ENCODE data around the gene SLC18A3.

Gene SLC18A3

GRCh38 chr10:49629431-49629881, 19.3 kb downstream of the SLC18A3 start:
- DNase-seq = no peak

DNA sequence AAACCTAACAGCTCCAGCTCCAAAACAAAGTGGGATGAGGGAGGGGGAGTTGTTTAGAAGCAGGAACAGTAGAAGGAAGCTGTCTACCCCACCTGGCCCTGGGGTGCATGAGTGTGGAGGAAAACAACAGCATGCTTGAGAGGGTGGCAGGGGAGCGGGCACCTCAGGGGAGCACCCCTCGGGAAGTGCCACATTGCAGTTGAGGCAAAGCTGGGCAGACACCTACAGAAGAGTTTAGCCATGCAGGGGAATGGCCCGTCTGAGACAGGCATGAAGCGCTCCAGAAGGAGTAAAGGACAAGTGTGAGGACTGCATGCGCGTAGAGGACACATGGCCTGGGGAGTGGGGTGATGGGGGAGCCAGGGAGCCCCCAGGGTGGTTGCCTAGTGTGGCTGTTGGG, 21.9 kb downstream of the SLC18A3 start:
- no peak for DNase-seq

GRCh38 chr10:49632406-49633317, 22.6 kb downstream of the SLC18A3 start:
- DNase-seq = no peak

DNA sequence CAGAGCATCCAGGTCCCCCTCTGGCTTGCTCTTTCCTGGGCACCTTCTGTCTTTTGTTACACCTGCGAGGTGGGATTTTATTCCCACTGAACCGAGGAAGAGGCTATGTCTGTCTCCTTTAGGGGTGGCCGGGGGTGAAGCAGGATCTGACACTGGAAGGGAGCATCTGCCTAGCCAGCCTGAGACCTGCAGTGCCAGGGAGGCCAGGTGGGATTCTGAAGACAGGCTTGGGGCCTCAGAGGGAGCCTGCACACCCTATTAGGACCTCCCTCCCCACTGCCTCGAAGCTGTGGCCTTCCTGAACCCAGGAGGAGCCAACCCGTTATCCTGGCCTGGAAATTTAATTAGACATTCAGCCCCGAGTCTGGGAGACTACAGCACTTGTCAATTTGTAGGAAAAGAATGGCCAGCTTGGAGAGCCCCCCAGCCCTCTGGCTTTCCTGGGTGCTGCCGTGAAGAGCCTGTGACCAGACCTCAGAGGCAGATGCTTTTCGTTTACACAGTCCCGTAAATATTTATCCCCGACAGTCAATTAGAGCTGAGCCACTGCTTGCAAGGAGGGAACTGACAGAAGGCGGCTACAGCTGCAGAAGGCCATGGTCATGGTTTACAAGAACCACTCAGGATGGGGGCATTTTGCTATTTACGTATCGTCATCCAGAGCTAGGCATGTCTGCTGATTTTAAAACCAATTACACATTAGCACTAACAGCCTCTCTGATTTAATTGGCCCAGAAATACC, 23.4 kb downstream of the SLC18A3 start:
- DNase-seq = no peak

DNA sequence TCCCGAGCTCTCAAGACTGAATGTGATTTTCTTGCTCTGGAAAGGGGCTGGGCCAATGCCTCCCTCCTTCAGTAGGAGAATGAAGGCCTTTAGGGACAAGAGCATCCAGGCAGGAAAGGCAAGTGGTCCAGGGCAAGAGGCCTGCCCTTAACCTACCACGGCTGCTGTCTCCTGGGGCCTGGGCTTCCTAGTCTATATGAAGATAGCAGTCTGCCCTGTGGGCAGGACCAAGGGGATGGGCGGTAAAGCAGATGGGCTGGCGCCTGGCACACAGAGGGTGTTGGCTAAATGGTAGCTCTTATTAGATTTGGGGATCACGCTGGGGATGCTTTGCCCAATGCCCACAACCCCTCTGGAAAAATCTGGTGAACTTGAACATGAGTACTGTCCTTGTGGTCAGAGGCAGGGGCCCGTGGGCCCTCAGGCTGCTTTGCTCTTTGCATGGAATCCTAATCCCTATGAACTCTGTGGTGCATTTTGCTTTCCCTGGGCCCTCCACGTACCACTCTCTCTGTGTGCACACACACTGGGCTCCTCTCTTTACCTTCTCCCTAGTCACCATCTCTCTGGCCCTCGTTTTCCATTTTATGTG, 24.1 kb downstream of the SLC18A3 start:
- DNase-seq = no peak

DNA sequence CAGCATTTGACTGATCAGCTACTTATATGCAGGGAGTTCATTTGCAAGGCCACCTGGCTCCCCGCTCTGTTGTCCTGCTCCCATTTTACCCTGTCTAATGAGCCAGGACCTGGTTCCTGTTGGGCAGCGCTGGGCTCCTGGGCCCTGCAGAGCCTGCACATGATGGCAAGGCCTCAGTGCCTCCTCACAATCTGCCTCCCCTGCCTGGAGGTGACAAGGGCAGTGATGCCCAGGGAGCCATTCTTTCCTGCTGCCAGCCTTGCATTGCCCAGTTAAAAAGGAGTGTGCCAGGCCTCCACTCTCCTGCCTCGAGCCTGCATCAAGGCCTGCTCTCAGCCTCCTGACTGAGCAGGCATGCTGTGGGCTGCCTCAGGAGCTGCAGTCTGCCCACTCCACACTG, 32.2 kb downstream of the SLC18A3 start:
- DNase-seq = no peak

- no peak for DNase-seq
These were observed 33.3 kb downstream of the SLC18A3 start for GRCh38 chr10:49643241-49644034.

DNA sequence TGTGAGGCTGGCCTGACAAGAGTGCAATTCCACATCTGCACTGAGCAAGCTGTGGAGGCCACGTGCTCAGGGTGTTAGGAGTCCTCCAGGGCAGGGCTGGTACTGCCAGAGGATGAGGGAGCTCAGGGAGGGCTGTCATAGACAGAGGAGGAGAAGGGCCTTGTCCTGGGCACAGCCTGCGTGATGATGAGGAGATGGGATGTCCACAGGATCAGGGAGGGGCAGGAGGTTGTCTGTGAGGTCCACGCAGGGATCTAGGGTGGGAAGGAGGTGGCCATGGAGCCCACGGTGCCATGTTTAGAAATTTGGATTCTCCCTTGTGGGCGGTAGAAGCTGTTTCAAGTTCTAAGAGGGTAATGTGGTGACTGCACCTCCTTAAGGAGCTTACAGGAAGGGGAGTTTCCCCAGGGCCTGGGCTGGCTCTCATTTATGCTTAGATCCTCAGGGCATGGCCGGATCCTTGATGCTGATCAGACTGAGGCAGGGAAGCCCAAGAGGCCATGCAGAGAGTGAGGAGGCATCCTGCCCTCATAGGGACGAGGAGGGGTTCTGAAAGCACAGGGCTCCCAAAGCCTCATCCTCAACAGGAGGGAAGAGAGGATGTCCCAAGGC, 34.0 kb downstream of the SLC18A3 start:
- DNase-seq = no peak

DNA sequence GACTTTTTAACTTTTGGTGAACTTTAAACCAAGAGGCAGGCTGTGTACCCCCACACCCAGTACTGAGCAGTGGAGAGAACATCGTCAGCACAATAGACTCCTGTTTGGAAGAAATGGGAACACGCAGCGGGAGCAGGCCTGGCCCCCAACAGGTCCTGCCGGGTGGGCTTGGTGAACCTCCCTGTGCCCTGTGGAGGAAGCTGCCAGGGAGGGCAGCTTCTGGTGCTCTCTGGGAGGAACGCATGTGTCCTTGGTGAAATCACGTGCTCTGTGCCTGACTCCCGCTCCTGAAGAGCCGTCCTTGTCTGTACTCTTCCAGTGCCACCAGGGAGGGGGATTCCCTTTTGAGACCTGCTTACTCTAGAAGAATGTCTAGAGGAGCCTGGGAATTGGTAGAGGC, 35.3 kb downstream of the SLC18A3 start:
- no peak for DNase-seq

DNA sequence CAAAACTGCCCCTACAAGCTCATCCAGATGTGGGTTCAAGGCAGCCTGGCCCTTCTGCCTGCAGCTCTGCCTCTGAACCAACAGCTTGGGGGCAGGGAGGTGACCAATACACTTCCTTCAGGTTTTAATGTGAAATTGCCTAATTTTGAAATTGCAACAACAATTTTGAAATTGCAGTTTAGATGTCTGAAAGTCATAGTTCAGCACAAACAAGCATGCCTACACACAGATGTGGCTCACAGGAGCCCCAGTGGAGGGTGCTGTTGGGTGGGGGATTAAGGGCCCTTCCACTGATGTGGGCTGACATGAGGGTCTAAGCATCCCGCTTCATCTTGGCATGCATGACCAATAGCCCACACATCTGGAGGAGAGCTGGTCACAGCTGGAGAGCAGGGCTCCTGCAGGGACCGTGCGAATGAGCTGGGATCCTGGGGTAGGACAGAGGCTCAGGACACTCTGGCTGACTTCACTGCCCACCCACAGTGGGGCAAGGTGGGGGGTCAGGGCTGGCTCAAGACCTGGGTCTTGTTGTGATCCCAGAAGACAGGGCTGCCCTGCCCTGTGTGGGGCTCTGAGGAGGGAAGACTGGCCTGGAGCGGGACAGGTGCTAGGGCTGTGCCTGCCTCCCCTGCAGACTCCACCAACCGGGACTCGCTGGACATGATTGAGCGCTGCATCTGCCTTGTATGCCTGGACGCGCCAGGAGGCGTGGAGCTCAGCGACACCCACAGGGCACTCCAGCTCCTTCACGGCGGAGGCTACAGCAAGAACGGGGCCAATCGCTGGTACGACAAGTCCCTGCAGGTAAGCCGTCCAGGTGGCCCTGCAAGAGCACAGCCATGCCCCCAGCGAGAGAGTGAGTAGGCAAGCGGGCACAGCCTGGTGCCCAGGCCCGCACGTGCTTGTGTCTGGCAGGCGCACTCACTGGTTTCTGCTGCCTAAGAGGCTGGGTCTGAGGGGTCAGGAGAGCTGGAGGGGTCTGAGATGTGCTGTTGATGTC, 36.1 kb downstream of the SLC18A3 start:
- no peak for DNase-seq

DNA sequence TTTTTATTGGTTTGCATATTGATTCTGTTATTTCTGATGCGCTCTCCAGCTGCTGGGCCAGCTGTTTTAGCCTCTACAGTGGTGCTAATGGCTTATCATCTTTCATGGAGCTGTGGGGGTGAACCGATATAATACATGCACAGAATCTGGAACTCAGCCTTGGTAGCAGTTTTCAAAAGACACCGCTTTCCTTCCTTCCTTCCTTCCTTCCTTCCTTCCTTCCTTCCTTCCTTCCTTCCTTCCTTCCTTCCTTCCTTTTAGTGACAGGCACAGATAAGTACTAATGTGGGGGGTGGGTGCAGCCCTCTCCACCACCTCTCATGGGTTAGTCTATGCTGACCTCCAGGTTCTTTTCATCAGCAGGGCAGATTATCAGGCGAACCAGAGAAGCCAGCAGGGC, 37.4 kb downstream of the SLC18A3 start:
- DNase-seq = no peak

DNA sequence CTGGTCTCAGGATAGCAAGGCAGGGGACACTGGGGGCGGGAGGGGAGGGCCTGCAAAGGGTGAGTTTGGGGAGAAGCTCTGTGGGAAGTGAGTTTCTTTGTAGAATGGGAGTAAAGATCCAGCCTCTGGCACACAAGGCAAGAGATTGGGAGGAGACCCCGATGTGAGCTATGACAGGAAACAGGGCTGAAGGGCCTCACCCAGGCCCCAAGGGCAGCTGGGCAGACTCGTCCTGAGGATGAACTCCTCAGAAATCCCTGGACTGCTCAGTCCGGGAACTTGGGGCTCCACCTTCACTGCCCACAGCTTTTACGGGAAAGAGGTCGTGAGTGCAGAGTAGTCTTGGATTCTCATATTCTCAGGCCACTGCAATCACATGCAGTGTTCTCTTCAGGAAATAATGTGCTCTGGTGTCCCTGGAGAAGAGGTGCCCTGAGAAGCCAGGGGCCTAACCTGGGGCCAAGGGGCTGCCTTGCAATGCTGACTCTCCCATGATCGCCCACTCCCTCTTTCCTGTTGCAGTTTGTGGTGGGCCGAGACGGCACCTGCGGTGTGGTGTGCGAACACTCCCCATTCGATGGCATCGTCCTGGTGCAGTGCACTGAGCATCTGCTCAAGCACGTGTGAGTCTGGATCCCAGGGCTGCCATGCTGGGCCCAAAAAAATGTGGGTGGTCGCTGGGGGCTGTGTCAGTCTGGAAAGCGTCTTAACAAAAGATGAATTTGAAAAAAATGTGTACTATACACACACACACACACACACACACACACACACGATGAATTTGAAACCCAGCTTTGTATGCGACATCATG, 38.1 kb downstream of the SLC18A3 start:
- DNase-seq = no peak

DNA sequence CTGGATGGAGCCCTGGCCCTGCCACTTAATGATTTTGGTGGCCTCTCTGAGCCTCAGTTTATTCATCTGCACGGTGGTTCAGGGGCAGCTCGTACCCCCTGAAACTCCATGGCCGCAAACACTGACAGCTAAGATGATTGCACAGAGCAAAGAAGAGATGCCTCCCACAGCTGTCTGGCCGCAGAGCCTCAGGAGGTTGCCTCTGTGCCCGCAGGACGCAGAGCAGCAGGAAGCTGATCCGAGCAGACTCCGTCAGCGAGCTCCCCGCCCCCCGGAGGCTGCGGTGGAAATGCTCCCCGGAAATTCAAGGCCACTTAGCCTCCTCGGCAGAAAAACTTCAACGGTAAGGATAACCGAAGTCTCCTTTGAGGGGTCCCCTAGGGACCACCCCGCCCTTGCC, 39.2 kb downstream of the SLC18A3 start:
- no peak for DNase-seq

GRCh38 chr10:49649936-49650723, 40.0 kb downstream of the SLC18A3 start:
- no peak for DNase-seq

DNA sequence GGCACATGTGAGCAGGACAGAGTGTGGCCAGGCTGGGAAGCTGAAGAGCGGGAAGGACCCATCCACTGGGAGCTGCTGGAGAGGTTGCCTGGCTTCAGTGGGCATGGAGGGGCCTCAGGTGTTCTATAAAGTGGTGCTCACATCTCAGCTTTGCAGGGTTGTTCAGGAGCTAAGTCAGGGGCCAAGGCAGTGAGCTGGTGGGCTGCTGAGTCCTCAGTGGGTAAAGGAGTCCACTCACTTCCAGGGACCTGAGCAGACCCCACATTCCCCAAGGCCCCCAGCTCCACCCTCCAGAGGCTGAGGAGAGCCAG, 40.6 kb downstream of the SLC18A3 start:
- no peak for DNase-seq

GRCh38 chr10:49651039-49651835, 41.1 kb downstream of the SLC18A3 start:
- DNase-seq = no peak

GRCh38 chr10:49651917-49652316, 41.8 kb downstream of the SLC18A3 start:
- DNase-seq = no peak

DNA sequence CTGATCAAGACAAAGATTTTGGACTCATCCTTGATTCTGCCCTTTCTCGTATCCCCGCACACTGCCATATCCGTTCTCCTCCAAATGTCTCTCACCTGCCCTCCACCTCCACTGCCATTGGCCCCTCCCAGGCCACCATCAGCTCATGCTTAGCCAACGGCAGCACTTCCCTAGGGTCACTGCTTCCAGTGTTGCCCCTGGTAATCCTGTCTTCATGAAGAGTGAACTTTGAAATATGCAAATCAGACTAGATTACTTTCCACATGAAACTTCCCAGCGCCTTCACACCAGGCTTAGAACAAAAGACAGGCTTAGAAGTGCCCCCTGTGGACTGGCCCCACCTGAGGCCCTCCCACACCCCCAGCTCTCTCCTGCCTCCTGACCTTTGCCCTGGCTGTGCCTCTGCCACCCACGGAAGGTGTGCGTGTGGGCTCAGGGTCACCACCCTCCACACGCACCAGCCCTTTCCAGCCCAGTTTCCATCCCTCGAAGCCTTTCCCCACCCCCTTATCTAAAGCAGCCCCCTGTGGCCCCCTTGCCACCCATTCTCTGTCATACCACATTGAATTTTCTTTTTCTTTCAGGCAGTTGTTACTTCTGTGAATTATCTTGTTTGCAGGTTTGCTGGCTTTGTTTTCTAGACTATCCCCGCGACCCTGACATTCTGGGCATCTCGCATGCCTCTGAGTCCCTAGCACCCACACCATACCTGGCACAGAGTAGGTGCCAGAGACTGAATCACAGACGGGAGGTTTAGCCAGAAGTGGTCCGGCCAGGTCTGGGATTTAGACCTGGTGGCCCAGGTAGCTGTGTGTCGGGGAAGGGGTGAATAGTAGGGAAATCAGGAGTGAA, 42.5 kb downstream of the SLC18A3 start:
- no peak for DNase-seq

All from activated naive CD4-positive, alpha-beta T cell treated with anti-CD3 and anti-CD28 coated beads, Interleukin-2, amount 50 U/mL, for 16 hours (primary cell).